HepG2 (cell line): ENCODE results near the gene MYCBPAP. TPM values are rescaled to one million over a fixed set of nuclear protein-coding genes. Genes with fewer than 3 reads are reported as not detected.

Experiments
- CCDC6 ChIP-seq: sonication (generic); formaldehyde crosslinking; IDR thresholded peaks from 2 replicates; pipeline ENCODE4 v1.8.1; 2022; ENCODE audit warnings: mild to moderate bottlenecking, missing genetic modification reagents, moderate library complexity
- FOXP4 ChIP-seq: sonication (generic); formaldehyde crosslinking; IDR thresholded peaks from 2 replicates; pipeline ENCODE4 v1.4.0; 2020; ENCODE audit warnings: missing genetic modification reagents
- GFI1 ChIP-seq: sonication (generic); formaldehyde crosslinking; IDR thresholded peaks from 2 replicates; pipeline ENCODE4 v1.5.0; 2020; ENCODE audit warnings: missing genetic modification reagents, mild to moderate bottlenecking, borderline replicate concordance
- MAX ChIP-seq: IDR thresholded peaks from 2 replicates; pipeline ENCODE4 v1.6.1; 2012; ENCODE audit warnings: inconsistent platforms
- MED8 ChIP-seq: sonication (generic); formaldehyde crosslinking; IDR thresholded peaks from 2 replicates; pipeline ENCODE4 v1.8.1; 2023; ENCODE audit warnings: mild to moderate bottlenecking, missing genetic modification reagents; ENCODE audit not compliant: insufficient replicate concordance
- PCBP1 ChIP-seq: fragments of 200-400 bp; formaldehyde crosslinking; IDR thresholded peaks from 2 replicates; pipeline ENCODE4 v1.6.1; 2017; ENCODE audit warnings: mild to moderate bottlenecking, low read depth, low read length, borderline replicate concordance
- PITX1 ChIP-seq: sonication (generic); formaldehyde crosslinking; IDR thresholded peaks from 2 replicates; pipeline ENCODE4 v1.5.1; 2020; ENCODE audit warnings: mild to moderate bottlenecking, missing genetic modification reagents
- RFX1 ChIP-seq: fragments of 450-650 bp; IDR thresholded peaks from 2 replicates; pipeline ENCODE4 v1.6.1; 2017
- SALL2 ChIP-seq: sonication (generic); formaldehyde crosslinking; IDR thresholded peaks from 2 replicates; pipeline ENCODE4 v1.8.1; 2023; ENCODE audit warnings: mild to moderate bottlenecking, missing genetic modification reagents, inconsistent platforms
- SAP130 ChIP-seq: IDR thresholded peaks from 2 replicates; pipeline ENCODE4 v1.6.1; 2016; ENCODE audit warnings: low read depth
- SPEN ChIP-seq: sonication (generic); formaldehyde crosslinking; IDR thresholded peaks from 2 replicates; pipeline ENCODE4 v1.5.1; 2020; ENCODE audit warnings: low read depth, mild to moderate bottlenecking, missing genetic modification reagents
- THAP11 ChIP-seq: IDR thresholded peaks from 2 replicates; pipeline ENCODE4 v1.6.1; 2016; ENCODE audit warnings: missing biosample characterization, missing genetic modification reagents
- TRIM22 ChIP-seq: fragments of 450-650 bp; IDR thresholded peaks from 2 replicates; pipeline ENCODE4 v1.6.1; 2017
- ZBTB26 ChIP-seq: IDR thresholded peaks from 2 replicates; pipeline ENCODE4 v1.6.1; 2016; ENCODE audit warnings: missing compliant biosample characterization, missing genetic modification reagents, borderline replicate concordance
- ZNF350 ChIP-seq: sonication (generic); formaldehyde crosslinking; IDR thresholded peaks from 2 replicates; pipeline ENCODE4 v1.4.0; 2020; ENCODE audit warnings: mild to moderate bottlenecking, low read depth, missing genetic modification reagents, borderline replicate concordance
- ZNF383 ChIP-seq: sonication (generic); formaldehyde crosslinking; IDR thresholded peaks from 2 replicates; pipeline ENCODE4 v1.4.0; 2020; ENCODE audit warnings: missing genetic modification reagents, mild to moderate bottlenecking, borderline replicate concordance
- ZNF503 ChIP-seq: sonication (generic); formaldehyde crosslinking; IDR thresholded peaks from 2 replicates; pipeline ENCODE4 v1.4.0; 2020; ENCODE audit warnings: missing genetic modification reagents
- ZNF629 ChIP-seq: sonication (generic); formaldehyde crosslinking; conservative IDR thresholded peaks from 2 replicates; pipeline ENCODE4 v1.5.0; 2020; ENCODE audit warnings: missing genetic modification reagents
- ZNF644 ChIP-seq: IDR thresholded peaks from 2 replicates; pipeline ENCODE4 v1.6.1; 2016; ENCODE audit warnings: low read depth
- ZNF816 ChIP-seq: sonication (generic); formaldehyde crosslinking; IDR thresholded peaks from 2 replicates; pipeline ENCODE4 v1.8.0; 2022; ENCODE audit warnings: missing genetic modification reagents, mild to moderate bottlenecking, borderline replicate concordance
- polyA plus RNA-seq, 8 experiments: library from polyadenylated mRNA; depleted of rRNA in 3 of 8; stranded (reverse) in 7 of 8; unstranded in 1 of 8; fragments of >200 nt; fragmentation: Illumina TruSeq in 4 of 8; extraction: Trizol in 4 of 8; gene quantifications; 2 replicates each; pipeline versions ENCODE4 v1.2.1 to v1.2.3, GENCODE V29; 2011 to 2016; ENCODE audit warnings: low read depth in 4 of 8, missing spikeins in 1 of 8, mixed read lengths in 1 of 8; ENCODE audit not compliant: insufficient read depth in 1 of 8
- total RNA-seq, 5 experiments: library from RNA; depleted of rRNA; stranded (reverse); fragments of >200 nt; fragmentation: Illumina TruSeq; extraction: Trizol; gene quantifications; 2 replicates each; pipeline ENCODE4 v1.2.3, GENCODE V29; 2016; ENCODE audit warnings: low read depth in 1 of 5

Gene MYCBPAP
- total and polyA plus RNA-seq, 2 of the 13 experiments (the other 11 are each of a cell fraction or from before 2014, with no cell fraction given) = 0.22 to 0.24 TPM

- TF ChIP-seq PITX1 (peak; percentile 37; the same call in 1 of the 2 replicates), ZNF629 (CRISPR knock-in tag) (peak; percentile 61), ZNF503 (CRISPR knock-in tag) (peak; percentile 75; the same call in 1 of the 2 replicates), MAX (peak; percentile 79; the same call in 1 of the 2 replicates), ZNF644 (CRISPR knock-in tag) (no peak), TRIM22 (no peak), ZNF816 (CRISPR knock-in tag) (no peak), SALL2 (CRISPR knock-in tag) (peak; percentile 66; the same call in 1 of the 2 replicates), ZNF383 (peak; percentile 98; the same call in 1 of the 2 replicates), PCBP1 (no peak), MED8 (CRISPR knock-in tag) (no peak), SAP130 (CRISPR knock-in tag) (peak; percentile 86), RFX1 (no peak), ZBTB26 (no peak), FOXP4 (peak; percentile 63; the same call in 1 of the 2 replicates), GFI1 (CRISPR knock-in tag) (peak; percentile 16; the same call in 1 of the 2 replicates), THAP11 (CRISPR knock-in tag) (peak; percentile 69), SPEN (CRISPR knock-in tag) (peak; percentile 72; the same call in 1 of the 2 replicates), ZNF350 (CRISPR knock-in tag) (peak; percentile 32; the same call in 1 of the 2 replicates), CCDC6 (peak; percentile 48; the same call in 1 of the 2 replicates)
These were observed 38.9 kb downstream of the MYCBPAP start, which contains the start of gene SPATA20 (continued) for GRCh38 chr17:50547035-50547735.
